Ishikawa (cell line): ENCODE data around the gene UBE2R2.

Source experiments
- CEBPB ChIP-seq: IDR thresholded peaks from 2 replicates; pipeline ENCODE4 v1.6.1; 2012
- CREB1 ChIP-seq: IDR thresholded peaks from 2 replicates; pipeline ENCODE4 v1.6.1; 2012; ENCODE audit warnings: low read depth
- EGR1 ChIP-seq: IDR thresholded peaks from 2 replicates; pipeline ENCODE4 v1.6.1; 2012
- EP300 ChIP-seq: IDR thresholded peaks from 2 replicates; pipeline ENCODE4 v1.6.1; 2012; ENCODE audit warnings: borderline replicate concordance
- FOXM1 ChIP-seq: IDR thresholded peaks from 2 replicates; pipeline ENCODE4 v1.6.1; 2012; ENCODE audit warnings: low read depth, borderline replicate concordance
- NFIC ChIP-seq: IDR thresholded peaks from 2 replicates; pipeline ENCODE4 v1.6.1; 2012
- RAD21 ChIP-seq: IDR thresholded peaks from 2 replicates; pipeline ENCODE4 v1.6.1; 2012; ENCODE audit warnings: low read depth
- TAF1 ChIP-seq: IDR thresholded peaks from 2 replicates; pipeline ENCODE4 v1.6.1; 2012; ENCODE audit warnings: low read depth, mild to moderate bottlenecking
- TCF12 ChIP-seq: IDR thresholded peaks from 2 replicates; pipeline ENCODE4 v1.6.1; 2012; ENCODE audit warnings: low read depth
- TEAD4 ChIP-seq: IDR thresholded peaks from 2 replicates; pipeline ENCODE4 v1.6.1; 2012
- YY1 ChIP-seq: IDR thresholded peaks from 2 replicates; pipeline ENCODE4 v1.6.1; 2012; ENCODE audit warnings: low read depth
- ZBTB7A ChIP-seq: IDR thresholded peaks from 2 replicates; pipeline ENCODE4 v1.6.1; 2012; ENCODE audit warnings: low read depth
- TF ChIP-seq, protein P1 (sequence below): IDR thresholded peaks from 2 replicates; pipeline ENCODE4 v1.6.1; 2012; ENCODE audit warnings: low read depth, mild to moderate bottlenecking
- TF ChIP-seq, protein P2 (sequence below): IDR thresholded peaks from 2 replicates; pipeline ENCODE4 v1.6.1; 2012
- TF ChIP-seq, protein P3 (sequence below): IDR thresholded peaks from 2 replicates; pipeline ENCODE4 v1.6.1; 2012

UBE2R2 gene

DNA sequence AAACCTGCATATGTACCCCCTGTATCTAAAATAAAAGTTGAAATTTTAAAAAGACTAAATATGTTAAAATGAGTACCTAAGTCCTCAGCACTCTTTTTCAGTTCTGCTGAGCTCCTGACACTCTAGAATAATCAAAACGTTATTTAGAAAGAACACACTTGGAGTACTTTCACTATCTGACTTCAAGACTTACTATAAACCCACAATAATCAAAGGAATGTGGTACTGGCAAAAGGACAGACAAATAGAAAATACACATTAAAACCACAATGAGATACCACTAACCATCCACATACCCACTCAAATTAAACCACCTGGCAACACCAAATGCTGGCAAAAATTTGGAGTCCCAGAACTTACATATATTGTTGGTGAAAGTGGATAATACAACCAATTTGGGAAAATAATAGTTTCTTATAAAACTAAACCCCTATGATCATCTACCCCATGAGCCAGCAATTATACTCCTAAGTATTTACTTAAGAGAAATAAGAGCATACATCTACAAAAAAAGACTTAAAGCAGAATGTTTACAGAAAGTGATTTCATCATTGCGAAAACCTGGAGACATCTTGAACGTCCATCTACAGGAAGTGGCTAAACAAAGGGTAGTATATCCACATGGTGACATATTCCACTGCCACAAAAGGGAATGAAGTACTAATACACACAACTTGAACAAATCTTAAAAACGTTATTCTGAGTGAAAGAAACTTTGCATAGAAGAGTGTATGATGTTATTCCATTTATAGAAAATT, 34.4 kb upstream of the UBE2R2 start:
- no peak for TF ChIP-seq EP300
- TF ChIP-seq YY1, result no peak
- TF ChIP-seq CEBPB, result no peak
- TF ChIP-seq NFIC, result no peak
- TF ChIP-seq, protein P1, sequence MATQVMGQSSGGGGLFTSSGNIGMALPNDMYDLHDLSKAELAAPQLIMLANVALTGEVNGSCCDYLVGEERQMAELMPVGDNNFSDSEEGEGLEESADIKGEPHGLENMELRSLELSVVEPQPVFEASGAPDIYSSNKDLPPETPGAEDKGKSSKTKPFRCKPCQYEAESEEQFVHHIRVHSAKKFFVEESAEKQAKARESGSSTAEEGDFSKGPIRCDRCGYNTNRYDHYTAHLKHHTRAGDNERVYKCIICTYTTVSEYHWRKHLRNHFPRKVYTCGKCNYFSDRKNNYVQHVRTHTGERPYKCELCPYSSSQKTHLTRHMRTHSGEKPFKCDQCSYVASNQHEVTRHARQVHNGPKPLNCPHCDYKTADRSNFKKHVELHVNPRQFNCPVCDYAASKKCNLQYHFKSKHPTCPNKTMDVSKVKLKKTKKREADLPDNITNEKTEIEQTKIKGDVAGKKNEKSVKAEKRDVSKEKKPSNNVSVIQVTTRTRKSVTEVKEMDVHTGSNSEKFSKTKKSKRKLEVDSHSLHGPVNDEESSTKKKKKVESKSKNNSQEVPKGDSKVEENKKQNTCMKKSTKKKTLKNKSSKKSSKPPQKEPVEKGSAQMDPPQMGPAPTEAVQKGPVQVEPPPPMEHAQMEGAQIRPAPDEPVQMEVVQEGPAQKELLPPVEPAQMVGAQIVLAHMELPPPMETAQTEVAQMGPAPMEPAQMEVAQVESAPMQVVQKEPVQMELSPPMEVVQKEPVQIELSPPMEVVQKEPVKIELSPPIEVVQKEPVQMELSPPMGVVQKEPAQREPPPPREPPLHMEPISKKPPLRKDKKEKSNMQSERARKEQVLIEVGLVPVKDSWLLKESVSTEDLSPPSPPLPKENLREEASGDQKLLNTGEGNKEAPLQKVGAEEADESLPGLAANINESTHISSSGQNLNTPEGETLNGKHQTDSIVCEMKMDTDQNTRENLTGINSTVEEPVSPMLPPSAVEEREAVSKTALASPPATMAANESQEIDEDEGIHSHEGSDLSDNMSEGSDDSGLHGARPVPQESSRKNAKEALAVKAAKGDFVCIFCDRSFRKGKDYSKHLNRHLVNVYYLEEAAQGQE, result no peak
- TF ChIP-seq EGR1, result no peak
- TF ChIP-seq, protein P2, sequence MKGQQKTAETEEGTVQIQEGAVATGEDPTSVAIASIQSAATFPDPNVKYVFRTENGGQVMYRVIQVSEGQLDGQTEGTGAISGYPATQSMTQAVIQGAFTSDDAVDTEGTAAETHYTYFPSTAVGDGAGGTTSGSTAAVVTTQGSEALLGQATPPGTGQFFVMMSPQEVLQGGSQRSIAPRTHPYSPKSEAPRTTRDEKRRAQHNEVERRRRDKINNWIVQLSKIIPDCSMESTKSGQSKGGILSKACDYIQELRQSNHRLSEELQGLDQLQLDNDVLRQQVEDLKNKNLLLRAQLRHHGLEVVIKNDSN, result no peak
- TF ChIP-seq TAF1, result no peak
- TF ChIP-seq, protein P3, sequence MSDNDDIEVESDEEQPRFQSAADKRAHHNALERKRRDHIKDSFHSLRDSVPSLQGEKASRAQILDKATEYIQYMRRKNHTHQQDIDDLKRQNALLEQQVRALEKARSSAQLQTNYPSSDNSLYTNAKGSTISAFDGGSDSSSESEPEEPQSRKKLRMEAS, result no peak
- no peak for TF ChIP-seq RAD21
- no peak for TF ChIP-seq CREB1
- no peak for TF ChIP-seq ZBTB7A
- TF ChIP-seq TCF12, result no peak
- no peak for TF ChIP-seq TEAD4
- no peak for TF ChIP-seq FOXM1

DNA sequence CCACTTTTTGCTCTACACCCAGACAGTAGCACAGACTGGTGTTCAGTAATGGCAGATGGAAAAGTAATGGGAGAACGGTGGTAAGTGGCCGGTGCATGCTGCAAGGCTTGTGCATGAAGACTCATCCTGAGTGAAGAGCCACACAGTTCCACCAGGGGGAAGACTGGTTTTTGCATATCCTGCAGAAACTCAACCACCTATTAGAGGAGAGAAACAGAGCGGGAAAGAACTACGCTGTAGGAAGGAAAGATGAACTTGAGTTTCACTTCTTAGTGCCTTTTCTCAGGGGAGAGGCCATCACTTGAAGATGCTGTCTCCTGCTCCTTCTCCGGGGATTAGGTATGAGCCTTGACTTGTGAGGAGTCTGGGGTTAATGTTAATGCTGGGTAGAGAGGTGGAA, 31.0 kb upstream of the UBE2R2 start:
- TF ChIP-seq, protein P3, result no peak
- TF ChIP-seq RAD21, result peak; percentile 3; the same call in 1 of the 2 replicates

DNA sequence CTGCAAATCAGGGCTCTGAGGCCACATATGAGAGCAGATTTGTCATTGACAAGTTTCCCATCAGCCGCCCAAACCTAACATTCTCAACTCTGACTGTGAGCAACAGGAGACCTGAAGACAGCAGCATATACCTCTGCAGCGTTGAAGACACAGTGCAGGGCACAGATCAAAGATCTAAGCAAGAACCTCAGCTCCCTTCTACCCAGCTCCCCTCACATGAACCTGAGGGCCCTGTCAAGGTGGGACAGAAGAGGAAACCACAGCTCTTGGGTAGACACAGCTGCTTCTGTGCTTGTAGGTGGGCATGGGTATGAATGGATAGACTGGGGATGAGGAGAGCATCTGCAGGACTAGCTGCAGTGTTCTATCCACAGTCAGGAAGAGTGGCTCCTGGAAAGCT, 30.3 kb upstream of the UBE2R2 start:
- TF ChIP-seq YY1 (no peak), EP300 (no peak), ZBTB7A (no peak), TEAD4 (no peak), CEBPB (no peak)
- TF ChIP-seq, protein P1, result no peak

DNA sequence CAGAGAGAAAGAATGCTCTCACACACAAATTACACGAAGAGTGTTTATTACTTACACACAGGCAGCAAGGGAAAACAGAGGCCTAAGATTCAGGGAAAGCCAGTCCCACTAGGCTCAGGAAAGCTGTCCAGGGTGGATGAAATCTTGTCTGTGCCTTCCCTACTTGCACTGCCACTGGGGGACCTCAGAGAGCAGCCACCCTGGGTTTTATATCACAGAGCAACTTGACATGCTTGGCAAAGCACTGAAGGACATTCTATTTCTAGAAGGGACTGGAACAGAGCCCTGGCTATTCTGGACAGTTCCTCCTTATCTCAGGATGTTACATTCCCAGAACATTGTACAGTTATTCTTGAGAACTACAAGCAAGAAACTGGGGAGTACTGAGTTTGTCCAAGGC, 29.1 kb upstream of the UBE2R2 start:
- no peak for TF ChIP-seq YY1
- TF ChIP-seq EGR1, result no peak
- TF ChIP-seq CEBPB, result no peak
- no peak for TF ChIP-seq TEAD4
- no peak for TF ChIP-seq NFIC
- no peak for TF ChIP-seq RAD21
- no peak for TF ChIP-seq TCF12
- no peak for TF ChIP-seq EP300
- TF ChIP-seq CREB1, result no peak
- no peak for TF ChIP-seq ZBTB7A
- no peak for TF ChIP-seq FOXM1
- TF ChIP-seq, protein P3, result no peak

DNA sequence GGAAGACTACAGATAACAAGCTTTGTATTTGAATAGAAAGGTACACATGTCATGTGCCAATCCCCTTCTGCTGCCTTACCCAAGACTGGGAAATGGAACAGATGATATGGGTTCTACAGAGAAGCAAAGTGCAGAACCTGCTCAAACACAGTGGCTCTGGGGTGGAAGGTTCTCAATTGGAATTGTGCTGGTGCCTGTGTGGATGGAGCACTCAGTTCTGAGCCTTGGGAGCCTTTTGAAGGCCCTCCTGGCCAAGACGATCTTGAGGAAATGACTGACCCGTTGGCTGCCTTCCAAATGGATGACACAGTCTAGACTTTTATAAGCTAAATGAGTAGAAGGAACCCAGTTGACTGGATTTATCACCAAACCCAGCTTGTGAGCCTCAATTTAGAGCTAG, 25.8 kb upstream of the UBE2R2 start:
- TF ChIP-seq, protein P1, result no peak
- TF ChIP-seq FOXM1 (no peak), TEAD4 (no peak), EGR1 (no peak), NFIC (0 out of 2 replicates have a peak, but pooled peaks have one; percentile 8), EP300 (no peak)
- TF ChIP-seq, protein P3, result no peak
